HG03025 (cell line): Measurements from ENCODE around the gene BANK1.

Source experiments
- ATAC-seq: cut with Tn5 transposase; IDR thresholded peaks from one replicate; pipeline ENCODE4 v1.9.1; 2021; ENCODE audit warnings: mild to moderate bottlenecking, moderate library complexity; ENCODE audit not compliant: unreplicated experiment, low FRiP score

Gene BANK1, protein sequence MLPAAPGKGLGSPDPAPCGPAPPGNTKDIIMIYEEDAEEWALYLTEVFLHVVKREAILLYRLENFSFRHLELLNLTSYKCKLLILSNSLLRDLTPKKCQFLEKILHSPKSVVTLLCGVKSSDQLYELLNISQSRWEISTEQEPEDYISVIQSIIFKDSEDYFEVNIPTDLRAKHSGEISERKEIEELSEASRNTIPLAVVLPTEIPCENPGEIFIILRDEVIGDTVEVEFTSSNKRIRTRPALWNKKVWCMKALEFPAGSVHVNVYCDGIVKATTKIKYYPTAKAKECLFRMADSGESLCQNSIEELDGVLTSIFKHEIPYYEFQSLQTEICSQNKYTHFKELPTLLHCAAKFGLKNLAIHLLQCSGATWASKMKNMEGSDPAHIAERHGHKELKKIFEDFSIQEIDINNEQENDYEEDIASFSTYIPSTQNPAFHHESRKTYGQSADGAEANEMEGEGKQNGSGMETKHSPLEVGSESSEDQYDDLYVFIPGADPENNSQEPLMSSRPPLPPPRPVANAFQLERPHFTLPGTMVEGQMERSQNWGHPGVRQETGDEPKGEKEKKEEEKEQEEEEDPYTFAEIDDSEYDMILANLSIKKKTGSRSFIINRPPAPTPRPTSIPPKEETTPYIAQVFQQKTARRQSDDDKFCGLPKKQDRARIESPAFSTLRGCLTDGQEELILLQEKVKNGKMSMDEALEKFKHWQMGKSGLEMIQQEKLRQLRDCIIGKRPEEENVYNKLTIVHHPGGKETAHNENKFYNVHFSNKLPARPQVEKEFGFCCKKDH

DNA sequence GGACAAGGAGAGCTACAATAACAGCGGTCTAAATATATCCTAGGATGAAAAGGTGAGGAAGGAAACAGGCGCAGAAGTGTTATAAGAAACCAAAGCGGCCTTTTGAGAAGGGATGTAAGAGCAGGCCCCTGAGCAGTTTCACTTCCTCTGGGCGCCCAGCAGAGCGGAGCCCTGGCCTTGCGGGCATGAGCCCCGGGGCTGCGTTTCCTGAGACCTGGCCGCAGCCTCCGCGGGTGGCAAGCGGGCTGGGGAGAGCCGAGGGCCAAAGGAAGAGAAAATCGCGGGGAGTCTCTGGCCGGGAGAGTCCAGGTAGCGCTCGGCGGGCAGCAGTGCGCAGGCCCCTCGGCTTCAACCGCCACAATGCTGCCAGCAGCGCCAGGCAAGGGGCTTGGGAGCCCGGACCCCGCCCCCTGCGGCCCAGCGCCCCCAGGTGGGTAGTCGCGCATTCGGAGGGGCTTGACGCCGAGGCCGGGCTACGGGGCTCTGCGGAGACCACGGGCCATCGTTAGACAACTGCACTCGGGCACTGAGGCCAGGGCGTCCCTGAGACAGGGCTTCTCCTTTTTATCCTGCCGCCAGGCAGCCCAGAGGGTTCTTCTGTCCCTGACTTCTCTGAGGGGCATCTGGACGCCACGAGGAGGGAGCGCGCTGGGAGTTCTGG is at the start of gene BANK1:
Gene BANK1 (plus strand): TSS at position 210 of the 661 bp plus-strand sequence. CDS start 151 bp downstream, at position 361.
- ATAC-seq = peak; percentile 100

DNA sequence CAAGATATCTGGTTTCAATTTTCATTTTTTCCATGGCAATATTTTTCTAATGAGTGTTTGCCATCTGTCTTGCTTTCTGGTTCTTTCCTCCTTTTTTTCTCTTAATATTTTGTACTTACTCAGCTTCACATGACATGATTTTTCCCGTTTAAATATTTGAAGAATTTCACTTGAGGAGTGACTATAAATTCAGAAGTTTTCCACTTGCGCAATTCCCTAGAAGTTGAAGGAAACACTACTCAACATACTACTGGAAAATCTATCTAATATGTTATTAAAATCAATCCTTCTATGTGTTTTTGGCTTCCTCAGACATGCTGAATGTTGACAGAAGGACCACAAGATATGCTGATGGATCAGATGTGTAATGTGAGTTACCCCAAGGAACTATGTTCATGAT is 36.8 kb upstream of the BANK1 start:
- no peak for ATAC-seq

DNA sequence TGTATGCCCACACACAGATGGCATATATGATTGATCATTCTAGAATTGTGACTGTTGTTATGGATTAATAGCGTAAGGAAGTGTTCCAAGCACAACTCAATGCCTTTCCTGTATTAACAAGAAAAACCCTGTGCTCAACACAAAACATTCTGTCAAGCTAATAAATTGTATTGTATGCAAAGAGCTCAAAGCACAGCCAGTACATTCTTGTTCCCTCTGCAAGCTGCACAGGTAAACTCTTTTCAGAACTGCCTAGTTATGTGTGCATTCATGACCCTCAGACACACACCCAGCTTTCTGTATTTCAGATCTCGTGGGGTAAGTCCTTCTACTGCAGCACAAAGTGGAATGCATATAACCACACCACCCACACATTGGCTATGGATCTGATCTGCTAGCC is 34.3 kb upstream of the BANK1 start:
- no peak for ATAC-seq

DNA sequence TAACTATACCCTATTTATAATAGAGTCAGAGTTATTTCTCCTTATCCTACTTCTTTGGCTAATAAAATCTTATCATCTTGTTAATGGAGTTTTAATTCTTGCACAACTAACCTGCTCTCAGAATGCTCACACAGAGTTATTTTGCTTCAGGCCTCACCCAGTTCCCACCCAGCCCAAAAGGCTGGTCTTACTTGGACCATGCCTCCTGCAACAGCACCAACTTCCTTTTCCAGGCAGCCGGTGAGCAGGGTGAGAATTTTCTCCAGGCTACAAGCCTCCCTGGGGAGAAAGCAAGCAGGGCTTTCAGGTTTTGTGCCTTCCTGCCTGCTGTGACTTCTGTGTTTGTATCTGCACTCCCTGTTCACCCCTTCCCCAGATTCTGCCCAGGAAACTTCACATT is 29.1 kb upstream of the BANK1 start:
- no peak for ATAC-seq

DNA sequence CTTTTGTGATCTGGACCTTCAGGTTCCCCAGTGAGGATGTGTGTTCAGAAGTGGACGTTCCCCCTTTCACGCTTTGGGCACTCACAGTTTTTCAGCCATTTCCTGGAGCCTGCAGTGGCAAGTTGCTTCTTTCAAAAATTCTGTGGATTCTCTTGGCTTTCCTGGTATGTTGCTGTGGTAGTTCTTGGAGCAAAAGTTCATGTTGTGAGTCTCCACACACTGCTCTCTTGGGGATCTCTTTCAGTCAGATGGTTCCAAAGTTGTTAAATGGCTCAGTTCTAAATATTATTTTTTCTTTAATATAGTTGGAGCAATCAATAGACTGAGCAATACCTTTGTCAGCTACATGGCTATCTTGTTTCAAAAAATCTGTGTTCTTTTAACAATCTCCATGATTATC is 28.5 kb upstream of the BANK1 start:
- ATAC-seq = no peak

DNA sequence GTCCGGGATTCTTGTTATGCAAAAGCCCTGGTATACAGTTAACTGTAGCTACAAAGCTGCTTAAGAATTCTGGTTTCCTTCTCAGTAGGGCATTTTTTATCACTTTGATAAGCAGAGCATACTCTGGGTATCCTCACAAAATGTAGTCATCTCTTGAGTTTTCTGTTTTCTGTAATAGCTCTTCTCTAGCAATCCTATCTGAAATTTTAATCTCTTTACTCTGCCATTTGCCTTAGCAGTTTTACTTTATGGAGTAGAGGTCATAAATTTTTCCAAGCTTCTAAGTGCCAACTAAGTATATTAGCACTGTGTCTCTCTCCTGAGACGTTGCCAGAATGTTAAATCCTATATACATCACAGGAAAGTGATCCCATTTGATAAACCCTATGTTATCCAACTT is 28.0 kb upstream of the BANK1 start:
- ATAC-seq = no peak

DNA sequence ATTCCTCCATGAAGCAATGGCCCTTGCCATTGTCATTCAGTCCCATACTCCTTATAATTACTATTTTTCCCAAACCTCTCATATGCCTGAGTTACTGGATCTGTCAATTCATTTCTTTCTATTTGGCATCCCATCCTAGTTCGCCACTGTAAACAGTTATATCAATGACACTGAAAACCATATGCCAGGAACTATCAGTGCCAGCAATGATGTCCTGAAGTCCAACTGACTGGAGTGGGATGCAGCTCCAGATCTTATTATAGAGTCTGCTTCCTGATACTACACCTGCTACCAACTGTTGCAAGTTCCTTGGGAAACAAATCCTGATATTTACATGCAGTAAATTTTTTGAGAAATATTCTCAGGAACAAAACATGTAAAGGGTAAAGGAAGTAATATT is 27.0 kb upstream of the BANK1 start:
- ATAC-seq = no peak

DNA sequence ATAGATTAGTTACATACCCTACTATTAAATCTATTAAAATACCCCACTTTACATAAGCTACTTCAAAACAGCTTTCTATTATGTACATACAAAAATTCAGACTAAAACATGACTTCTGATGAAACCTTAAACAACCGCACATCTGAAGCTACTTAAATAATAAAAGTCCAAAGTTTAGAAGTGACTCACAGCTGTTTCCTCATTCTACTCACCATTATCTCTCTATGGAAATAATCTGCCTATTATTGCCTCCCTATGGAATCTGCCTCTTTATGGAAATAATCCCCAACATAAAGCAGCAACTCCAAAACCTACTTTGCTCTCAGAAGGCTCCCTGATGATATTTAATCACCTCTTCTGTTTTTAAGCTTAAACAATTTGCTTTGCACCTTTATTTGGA is 15.7 kb upstream of the BANK1 start:
- ATAC-seq = no peak

DNA sequence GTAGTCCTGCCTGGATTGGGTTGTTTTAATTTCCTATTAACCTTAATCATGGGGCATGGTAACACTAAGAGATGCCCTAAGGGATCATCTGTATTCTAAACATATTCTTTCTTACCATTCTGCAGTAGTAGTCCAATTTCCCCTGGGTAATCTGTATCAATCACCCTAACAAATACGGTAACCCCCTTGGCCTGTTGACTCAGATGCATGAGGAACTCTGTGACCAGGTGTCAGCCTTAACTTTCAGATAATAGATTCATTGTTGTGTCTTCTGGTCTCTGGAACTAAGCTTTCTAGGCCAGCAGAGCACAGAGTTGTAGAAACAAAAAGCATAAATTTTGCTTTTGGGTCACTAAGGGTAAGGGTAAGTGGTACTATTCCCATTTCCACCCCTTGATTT is 13.1 kb upstream of the BANK1 start:
- no peak for ATAC-seq

DNA sequence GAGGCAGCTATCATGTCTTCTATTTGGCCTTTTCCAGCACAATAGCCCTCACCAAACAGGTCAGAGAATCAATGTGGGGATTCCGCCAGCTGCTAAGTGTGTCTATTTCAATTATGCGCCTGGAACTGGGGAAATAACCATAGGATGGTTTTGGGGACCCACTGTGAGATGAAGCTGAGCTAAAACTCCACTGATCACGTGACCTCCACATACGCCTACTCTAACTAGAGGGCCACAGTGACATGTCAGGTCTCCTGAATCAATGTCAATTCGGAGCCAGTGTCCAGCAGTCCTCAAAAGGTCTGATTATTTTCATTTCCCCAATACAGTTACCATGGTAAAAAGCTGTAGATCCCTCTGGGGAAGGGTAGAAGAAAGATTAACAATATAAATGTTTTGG is 10.2 kb upstream of the BANK1 start:
- ATAC-seq = no peak

DNA sequence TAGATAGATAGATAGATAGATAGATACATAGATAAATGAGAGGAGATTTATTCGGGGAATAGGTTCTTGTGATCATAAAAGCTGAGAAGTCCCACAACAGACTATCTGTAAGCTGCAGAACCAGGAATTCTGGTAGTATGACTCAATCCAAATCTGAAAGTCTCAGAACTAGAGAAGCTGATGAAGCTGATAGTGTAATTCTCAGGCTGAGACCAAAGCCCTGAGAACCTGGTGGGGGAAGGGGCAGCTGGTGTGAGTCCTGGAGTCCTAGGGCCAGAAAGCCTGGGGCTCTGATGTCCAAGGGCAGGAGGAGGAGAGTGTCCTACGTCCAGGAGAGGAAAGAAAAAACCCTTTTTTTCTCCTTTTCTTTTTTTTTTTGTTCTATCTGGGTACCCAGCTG is 8.0 kb upstream of the BANK1 start:
- no peak for ATAC-seq

DNA sequence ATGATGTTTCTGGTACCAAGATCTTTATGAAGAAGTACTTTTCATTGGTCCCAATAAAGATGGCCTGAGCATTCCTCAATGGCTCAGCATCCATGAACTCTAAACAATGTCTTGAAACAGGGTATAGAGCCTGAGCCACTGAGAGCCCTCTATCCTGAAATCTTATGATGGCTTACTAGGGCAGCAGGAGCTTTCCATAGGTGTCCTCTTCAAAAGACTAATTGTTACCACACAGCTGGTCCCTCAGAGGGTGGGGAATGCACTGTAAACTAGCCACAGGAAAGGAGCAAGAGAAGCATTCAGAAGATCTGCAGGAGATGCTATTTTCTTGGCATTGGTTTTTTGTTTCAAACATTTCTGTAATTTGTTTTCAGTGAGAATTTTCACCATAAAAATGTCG is 5.6 kb upstream of the BANK1 start:
- ATAC-seq = no peak

DNA sequence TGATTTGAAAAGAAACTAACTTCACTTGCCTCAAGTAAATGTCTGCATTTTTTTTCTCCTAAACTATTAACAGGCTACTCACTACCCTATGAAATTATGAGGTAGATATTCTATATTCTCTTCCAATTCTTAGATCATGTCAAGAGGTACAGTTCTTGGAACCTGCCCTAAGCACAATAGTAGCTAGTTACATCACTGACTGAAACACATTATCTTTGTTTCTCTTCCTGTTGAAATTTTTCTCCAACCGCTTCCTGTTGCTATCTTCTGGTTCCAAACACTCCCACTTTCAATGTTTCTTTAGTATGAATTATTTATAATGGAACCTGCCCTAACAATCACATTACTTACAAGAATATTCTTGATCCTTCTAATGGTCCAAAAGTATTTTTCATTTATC is 5.0 kb upstream of the BANK1 start:
- no peak for ATAC-seq

DNA sequence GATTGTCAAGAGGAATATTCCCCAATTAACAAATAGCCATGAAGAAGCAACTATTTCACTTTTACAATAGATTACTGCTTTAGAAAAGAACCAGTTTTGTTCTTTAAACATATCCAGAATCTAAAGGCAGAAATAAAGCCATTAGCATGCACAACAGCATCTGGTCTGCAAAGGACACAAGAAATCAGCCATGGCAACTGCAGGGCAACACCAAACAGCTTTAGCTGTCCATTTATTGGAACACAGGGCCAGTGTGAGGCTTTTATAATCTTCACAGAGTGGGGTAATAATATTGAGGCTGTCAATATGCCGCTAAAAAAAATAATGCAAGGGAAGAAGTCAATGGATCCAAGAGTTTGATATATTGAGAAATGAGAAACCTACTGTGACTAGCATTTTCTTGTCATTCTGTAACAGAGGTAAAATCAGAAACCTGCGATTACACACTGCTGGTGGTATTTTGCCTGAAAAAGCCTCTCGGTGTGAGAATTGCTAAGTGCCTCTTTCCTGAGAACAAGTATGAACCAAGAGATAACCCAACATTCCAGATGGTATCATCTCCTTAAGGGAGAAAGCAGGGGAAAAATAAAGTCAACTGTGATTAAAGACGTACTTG is 2.7 kb upstream of the BANK1 start:
- ATAC-seq = no peak

DNA sequence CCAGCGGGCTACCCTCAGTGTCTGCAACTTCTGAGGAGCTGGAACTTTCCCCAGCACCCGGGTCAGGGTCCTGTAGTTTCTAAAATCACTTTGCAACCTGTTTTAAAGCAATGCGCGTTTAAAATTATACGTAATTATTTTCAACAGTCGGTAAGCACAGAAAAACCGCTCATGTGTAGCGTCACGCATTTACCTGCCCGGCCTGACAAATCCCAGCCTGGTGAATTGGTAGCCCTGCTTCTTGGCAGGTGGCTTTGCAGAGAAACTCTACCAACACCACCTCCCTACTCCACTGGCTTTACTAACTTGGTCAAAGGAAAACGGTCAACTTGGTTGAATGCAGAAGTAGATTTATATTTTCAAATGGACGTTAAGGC is 640 bp downstream of the BANK1 start:
- peak; percentile 17 for ATAC-seq

DNA sequence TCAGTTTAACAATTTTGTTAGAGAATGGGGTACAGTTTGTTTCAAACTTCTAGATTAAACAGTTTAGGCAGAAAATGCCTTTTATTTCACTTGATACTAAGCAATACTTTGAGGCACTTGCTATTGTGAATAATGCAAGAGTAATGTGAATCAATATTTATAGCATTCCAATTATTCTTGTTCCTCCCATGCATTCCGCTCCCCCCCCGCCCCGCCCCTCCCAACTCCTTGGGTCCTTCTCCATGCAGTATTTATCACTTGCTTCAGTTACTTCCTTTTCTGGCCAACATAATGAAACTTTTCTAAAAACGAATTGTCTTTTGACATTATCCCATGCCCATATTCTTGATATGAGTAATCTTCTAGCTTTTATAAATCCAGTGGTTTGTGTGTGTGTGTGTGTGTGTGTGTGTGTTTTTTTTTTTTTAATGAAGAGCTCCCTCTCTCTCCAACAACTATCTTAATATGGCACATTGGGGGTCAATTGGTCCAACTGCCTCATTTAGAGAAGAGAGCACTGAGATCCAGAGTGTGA is 1.6 kb downstream of the BANK1 start:
- ATAC-seq = no peak

DNA sequence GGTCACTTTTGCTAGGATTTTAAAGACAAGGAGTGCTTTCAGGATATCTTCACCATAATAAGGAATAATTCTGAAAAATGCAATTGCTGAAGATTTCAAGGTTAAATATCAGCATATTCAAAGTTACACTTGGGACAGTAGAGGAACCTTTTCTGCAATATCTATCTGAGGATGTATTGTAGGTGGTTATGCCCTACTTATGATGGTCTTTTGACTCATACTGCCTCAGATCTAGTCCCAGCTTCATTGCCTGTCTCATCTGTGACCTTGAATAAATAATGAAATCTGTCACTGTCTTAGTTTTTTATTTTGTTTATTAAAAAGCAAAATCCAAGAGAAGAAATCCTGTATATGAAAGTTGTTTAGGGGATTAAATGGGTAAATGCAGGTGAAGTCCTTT is 2.9 kb downstream of the BANK1 start:
- no peak for ATAC-seq

DNA sequence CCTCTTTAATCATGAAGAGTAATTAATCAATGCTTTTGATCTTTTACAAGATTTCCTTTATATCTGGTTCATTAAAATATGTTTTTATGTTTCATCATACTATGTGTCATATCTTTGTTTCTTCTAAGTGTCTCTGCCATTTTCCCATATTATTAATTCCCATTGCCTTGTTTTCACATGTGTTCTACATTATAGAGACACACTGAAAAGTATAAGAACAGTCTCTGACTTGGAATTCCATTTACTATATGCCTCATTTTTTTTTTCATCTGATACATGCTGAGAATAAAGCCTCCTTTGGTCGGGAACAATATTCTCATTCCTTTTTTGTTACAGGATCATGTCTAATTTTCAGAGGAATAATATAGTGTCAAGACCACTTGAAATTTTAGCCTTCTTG is 4.3 kb downstream of the BANK1 start:
- no peak for ATAC-seq

DNA sequence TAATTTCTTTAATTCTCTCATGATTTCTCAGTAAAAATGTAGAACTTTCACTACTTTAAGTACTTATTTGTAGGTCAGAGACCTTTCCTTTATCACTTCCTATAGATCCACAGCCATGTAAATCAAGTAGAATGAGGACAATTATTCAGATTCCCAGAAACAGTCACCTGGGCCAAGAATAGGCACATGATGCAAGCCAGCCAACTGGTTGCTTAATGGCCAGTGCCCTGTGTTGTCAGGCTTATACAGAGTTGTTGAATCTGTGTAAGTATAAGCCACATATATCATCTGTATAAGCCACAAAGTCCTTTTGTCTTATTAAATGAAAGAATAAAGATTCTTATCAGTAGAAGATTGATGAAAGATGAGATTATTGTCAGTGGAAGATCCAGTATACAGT is 5.2 kb downstream of the BANK1 start:
- ATAC-seq = no peak

DNA sequence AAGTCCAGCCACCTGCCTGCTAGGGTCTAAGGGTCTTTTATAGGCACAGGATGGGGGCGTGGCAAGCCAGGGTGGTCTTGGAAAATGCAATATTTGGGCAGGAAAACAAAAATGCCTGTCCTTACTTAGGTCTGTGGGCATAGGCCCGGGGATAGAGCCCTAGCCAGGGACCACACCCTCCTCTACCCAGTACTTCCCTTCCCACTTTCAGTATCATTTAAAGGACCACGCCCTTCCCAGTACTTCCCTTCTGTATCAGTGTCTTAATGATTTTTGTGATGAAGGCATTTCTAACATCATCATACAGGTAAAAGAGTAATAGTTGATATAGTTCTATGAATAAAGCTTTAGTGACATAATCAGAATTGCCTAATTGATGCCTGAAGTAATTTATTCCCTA is 11.4 kb downstream of the BANK1 start:
- no peak for ATAC-seq

DNA sequence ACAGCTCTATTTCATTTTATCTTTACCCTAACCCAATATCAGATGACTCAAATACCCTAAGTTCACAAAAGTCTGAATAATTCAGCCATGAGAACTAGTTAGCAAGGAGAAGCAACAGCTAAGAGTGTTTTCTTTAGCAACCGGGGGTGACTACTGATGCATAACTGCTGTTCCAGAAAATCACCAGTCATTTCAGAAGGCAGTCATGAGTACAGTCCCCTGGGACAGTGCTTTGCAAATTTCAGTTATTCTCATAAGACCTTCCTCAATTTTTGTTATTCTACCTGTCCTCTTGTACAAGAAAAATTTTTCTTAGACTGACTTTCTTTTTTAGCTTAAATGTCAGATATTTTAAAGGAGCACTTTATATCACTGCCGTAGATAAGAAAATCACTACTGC is 16.4 kb downstream of the BANK1 start:
- peak; percentile 97 for ATAC-seq
